Measurements from ENCODE around the gene TWF2.
"Not testable (repeated sequence)": the region's sequence is repeated elsewhere in the genome, so short reads cannot be mapped to it uniquely, and the experiment has no call there.

TWF2 gene

GRCh38 chr3:52238761-52239701 is at the start of gene TWF2:
TSS of gene TWF2 (minus strand) at chr3:52239158. CDS start at chr3:52239016, 142 bp downstream.
- FAIRE-seq (no peak), DNase-seq (ENCODE audit: low spot score) (peak; percentile 32)

DNA sequence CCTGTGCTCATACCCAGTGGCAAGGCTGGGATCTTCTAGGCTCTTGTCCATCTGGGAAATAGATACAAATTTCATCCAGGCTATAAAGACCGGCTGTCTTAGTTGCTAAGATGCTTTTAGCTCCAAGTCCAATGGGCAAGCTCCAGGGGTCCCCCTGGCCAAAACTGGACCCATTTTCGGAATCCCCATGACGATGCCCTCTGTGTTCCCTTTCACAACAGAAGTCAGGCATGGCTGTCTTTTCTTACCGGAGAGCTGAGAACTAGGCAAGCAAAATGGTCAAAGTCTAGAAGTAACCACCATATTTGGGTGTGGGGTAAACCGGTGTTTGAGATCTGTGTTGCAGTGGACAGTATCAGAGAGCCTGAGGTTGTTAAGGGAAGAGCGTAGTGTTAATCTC is 49.7 kb upstream of the TWF2 start:
- FAIRE-seq (no peak), DNase-seq (ENCODE audit: low spot score) (no peak)

GRCh38 chr3:52286777-52287110 is 47.8 kb upstream of the TWF2 start:
- DNase-seq (ENCODE audit: low spot score) (no peak), FAIRE-seq (no peak)

- not testable (repeated sequence) for FAIRE-seq; DNase-seq (ENCODE audit: low spot score)
Measured at GRCh38 chr3:52284051-52284450, 45.1 kb upstream of the TWF2 start.

DNA sequence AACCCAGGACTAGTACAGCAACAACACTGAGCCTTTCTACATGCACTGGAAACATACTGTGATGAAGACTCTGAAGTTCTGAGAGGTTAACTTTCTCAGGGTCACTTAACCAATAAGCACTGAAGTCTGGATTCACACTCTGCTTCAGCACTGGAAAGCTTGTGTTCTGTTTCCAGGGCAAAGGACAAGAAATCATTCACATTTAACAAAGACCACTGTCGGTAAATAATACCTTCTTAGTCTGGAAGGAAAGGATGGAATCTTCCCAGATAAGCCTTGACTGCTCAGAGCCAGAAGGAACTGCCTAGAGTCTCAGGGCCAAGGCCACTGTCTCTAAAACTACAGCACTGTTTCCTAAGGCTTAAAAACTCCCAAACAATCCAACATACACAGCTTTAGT is 44.3 kb upstream of the TWF2 start:
- no peak for DNase-seq (ENCODE audit: low spot score)
- no peak for FAIRE-seq

DNA sequence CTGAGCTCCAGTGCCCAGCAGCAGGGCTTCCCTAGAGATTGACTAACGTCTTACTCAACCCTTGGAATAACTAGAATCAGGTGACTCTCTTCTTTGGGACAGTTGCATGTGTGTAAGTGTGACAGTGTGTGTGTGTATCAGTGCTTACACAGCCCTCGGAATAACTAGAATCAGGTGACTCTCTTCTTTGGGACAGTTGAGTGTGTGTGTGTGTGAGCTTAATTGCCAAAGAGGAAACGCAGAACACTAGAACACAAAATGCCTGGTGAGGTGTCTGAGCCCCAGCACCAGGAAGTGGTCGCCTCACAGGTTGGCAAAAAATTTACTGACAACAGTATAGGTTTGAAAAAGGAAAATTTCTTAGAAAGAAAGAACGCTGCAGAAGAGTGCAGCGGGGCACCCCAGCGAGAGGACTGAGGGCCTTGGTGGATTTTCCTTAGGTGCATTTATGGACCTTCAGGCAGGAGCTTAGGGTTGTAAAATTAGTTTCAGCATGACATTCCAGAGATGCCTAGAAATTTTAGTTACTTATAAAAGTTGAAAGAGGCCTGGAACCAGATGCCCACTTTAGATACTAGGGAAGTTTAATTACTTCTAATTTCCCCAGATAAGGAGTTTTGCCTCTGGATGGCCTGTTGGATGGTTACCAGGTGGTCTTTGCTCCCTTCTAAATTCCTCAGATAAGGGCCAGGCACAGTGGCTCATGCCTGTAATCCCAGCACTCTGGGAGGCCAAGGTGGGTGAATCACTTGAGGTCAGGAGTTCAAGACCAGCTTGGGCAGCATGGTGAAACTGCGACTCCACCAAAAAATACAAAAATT is 43.2 kb upstream of the TWF2 start:
- DNase-seq (ENCODE audit: low spot score) (peak; percentile 66), FAIRE-seq (peak; percentile 47)

DNA sequence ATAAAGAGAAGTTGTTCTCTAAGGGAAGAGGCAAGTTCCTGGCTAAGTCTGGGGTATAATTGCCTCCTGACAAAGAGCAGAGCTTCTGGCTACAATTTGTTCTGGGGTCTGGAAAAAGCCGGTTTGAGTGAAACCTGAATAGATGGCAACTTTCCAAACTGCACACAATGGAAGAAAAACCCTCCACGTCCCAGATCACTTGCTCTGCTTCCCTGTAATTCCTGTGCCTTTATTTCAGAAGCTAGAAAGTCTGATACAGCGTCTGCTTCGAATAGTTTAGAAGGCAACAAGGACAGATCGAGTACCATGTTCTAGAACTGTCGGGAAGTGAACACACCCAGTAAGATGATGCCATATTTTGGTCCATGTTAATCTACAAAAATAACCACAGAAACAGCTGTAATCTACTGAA is 41.1 kb upstream of the TWF2 start:
- FAIRE-seq = no peak
- no peak for DNase-seq (ENCODE audit: low spot score)

DNA sequence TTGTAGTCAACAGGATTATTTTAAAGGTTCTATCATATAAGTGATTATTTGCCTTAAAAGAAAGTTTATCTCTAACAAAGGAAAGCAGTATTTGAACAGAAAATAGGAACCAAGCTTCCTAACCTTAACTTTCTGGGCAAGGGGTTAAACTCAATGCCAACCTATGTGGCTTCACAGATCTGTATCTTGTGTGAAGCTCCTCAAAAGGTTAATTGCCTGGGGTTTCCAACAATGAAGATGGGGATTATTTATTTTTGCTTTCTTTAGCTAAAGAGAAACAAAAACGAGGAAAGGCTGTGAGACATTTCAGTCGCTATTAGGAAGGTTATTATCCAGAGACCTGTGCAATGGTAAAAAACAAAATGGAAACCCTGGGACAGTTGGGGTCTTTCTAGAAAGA is 40.6 kb upstream of the TWF2 start:
- FAIRE-seq = no peak
- DNase-seq (ENCODE audit: low spot score) = no peak

- FAIRE-seq (no peak), DNase-seq (ENCODE audit: low spot score) (peak; percentile 79)
Measured at GRCh38 chr3:52278510-52279069, 39.6 kb upstream of the TWF2 start, which contains the start of gene WDR82. TSS of gene WDR82 (minus strand) at chr3:52278649. CDS start at chr3:52278361, 288 bp downstream.

DNA sequence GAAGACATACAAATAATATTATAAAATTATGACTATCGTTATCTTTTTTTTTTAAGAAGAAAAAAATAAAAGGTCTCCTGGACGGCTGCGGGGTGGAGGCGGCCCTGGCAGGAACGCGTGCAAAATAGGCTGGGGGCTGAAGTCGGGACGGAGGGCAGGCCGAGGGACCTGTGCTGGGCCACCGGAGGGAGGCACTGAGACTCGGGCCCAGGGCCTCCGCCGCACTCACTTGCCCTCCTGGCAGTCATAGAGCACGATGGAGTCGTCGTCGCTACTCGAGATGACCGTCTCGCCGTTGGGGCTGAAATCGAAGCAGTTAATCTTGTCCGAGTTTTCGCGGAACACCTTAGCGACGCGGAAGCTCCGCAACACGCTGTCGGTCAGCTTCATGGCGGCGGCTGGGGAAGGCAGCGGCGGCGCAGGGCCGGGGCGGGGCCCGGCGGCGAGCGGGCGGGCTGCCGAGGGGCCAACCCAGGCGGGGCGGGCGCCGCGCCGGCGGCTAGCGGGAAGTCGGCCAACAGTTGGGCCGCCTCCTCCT is 39.1 kb upstream of the TWF2 start:
- FAIRE-seq = no peak

GRCh38 chr3:52277071-52277964 is 38.4 kb upstream of the TWF2 start:
- DNase-seq (ENCODE audit: low spot score) (peak; percentile 55), FAIRE-seq (no peak)

More for the DNA sequence above, 39.1 kb upstream of the TWF2 start:
- peak; percentile 23 for DNase-seq (ENCODE audit: low spot score)

- DNase-seq (ENCODE audit: low spot score); FAIRE-seq: not testable (repeated sequence)
Measured at GRCh38 chr3:52274781-52275180, 35.8 kb upstream of the TWF2 start.

DNA sequence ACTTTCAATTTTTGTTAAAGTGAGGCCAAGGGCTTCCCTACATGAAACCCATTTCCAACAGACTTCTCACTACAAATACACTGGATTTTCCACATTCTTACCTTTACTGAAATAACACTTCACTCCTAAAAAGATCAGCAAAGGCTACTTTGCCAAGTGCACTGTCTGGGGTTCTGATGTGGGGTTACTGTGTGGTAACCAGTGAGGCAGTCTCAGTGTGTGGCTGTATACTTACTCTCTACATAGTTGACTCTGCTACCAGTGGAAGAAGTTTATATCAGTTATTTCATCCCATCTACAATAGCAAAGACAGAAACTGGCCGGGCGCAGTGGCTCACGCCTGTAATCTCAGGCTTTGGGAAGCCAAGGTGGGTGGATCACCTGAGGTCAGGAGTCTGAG is 33.9 kb upstream of the TWF2 start:
- FAIRE-seq (no peak), DNase-seq (ENCODE audit: low spot score) (no peak)

GRCh38 chr3:52272172-52272571 is 33.2 kb upstream of the TWF2 start:
- FAIRE-seq = not testable (repeated sequence)

DNA sequence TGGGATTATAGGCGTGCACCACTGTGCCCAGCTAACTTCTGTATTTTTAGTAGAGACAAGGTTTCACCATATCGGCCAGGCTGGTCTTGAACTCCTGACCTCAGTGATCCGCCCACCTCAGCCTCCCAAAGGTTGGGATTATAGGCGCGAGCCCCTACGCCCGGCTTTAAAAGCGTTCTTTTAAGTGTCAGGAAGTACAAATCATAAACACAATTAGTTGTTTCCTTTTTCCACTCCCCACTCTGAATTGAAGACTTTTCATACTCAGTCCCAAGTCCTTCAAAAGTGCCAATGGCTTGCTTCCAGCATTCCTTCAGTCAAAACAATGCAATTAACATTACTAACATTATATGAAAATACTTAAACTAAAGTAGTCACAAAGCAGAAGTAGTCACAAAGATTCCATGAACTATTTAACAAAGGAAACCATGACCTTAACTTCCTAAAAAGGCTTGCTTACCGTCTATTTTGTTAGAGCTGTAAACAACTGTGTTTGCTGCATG is 31.3 kb upstream of the TWF2 start:
- no peak for DNase-seq (ENCODE audit: low spot score)

More at GRCh38 chr3:52272172-52272571, 33.2 kb upstream of the TWF2 start:
- DNase-seq (ENCODE audit: low spot score) = not testable (repeated sequence)

DNA sequence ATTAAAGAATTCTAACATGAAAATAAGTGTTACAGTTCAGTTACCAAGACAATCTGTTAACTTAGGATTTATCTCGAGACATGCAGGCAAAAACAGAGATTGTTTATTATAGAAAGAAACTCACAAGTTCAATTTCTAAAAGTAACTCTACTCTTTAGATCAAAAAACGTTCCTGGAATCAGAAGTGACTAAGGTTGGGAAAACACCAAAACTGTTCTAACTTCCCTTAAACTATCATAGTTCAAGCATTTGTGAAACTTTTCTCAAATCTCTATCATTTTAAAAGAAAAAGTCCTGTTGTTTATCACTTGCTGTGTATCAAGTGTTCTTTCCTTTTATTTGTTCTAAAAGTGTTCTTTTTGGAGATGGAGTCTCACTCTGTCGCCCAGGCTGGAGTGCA is 30.8 kb upstream of the TWF2 start:
- FAIRE-seq = no peak
- no peak for DNase-seq (ENCODE audit: low spot score)

More for the DNA sequence above, 31.3 kb upstream of the TWF2 start:
- no peak for FAIRE-seq

DNA sequence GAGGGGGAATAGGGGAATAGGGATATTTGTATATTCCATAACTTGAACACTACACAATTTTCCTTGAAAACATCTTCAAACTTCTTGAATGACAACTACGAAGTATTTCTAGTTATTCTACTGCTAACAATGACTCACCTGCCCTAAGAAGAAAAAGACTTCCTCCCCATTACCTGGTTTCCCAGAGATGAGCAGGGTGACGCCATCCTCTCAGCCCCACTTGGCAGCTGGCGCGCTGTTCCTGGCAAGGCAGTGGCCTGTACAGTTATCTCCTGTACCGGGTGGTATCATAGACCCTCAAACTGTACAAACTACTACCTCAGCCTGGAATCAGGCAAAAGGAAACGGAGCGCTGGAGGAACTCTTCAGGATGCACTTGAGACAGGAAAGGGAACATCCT is 29.1 kb upstream of the TWF2 start:
- FAIRE-seq = no peak
- no peak for DNase-seq (ENCODE audit: low spot score)

DNA sequence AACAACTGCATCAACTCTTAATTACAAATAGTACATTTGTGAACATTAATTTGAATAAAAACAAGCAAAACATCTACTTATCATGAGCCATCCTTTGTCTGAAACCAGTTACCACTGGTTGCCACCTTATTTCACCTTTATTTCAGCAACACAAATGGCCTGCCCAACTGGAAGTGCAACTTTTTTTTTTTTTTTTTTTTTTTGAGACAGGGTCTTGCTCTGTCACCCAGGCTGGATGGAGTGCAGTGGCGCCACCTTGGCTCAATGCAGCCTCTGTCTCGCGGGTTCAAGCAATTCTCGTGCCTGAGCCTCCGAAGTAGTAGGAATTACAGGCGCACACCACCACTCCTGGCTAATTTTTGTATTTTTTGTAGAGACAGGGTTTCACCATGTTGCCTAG is 26.4 kb upstream of the TWF2 start:
- no peak for DNase-seq (ENCODE audit: low spot score)
- no peak for FAIRE-seq

- DNase-seq (ENCODE audit: low spot score) = no peak
- no peak for FAIRE-seq
Measured at GRCh38 chr3:52262447-52262846, 23.5 kb upstream of the TWF2 start.

GRCh38 chr3:52259448-52259847 is 20.5 kb upstream of the TWF2 start:
- FAIRE-seq (no peak), DNase-seq (ENCODE audit: low spot score) (no peak)
